NB4 (cell line): ENCODE measurements around the gene ZNF81.
"Not testable (repeated sequence)": the region's sequence is repeated elsewhere in the genome, so short reads cannot be mapped to it uniquely, and the experiment has no call there.

ENCODE experiments used
- DNase-seq: peaks from one replicate; pipeline ENCODE4 v3.0.0; 2010; ENCODE audit warnings: low read depth
- H3K4me3 ChIP-seq: one replicate; pipeline ENCODE4 v1.5.1; 2011; ENCODE audit warnings: mild to moderate bottlenecking, low read depth, low read length, moderate library complexity
- CTCF ChIP-seq: IDR thresholded peaks from one replicate; pipeline ENCODE4 v1.5.1; 2012; ENCODE audit warnings: low read depth, low read length
- MYC ChIP-seq: IDR thresholded peaks from 2 replicates; pipeline ENCODE4 v1.6.1; 2011; ENCODE audit warnings: low read depth, low read length
- POLR2A ChIP-seq: IDR thresholded peaks from 2 replicates; pipeline ENCODE4 v1.6.1; 2011; ENCODE audit warnings: mild to moderate bottlenecking; ENCODE audit not compliant: insufficient read length; ENCODE audit errors: extremely low read depth
- TF ChIP-seq, protein P1 (sequence below): IDR thresholded peaks from 2 replicates; pipeline ENCODE4 v1.6.1; 2011; ENCODE audit warnings: low read depth, low read length

Gene ZNF81

GRCh38 chrX:47836164-47837072, at the start of gene ZNF81:
Gene ZNF81, plus strand, starts transcription at chrX:47836902. Its CDS starts 9,366 bp downstream, at chrX:47846268.
- H3K4me3 ChIP-seq, result peak within 1 kb of the TSS; percentile 90
- peak; percentile 96 for TF ChIP-seq MYC
- TF ChIP-seq, protein P1, sequence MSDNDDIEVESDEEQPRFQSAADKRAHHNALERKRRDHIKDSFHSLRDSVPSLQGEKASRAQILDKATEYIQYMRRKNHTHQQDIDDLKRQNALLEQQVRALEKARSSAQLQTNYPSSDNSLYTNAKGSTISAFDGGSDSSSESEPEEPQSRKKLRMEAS, result peak; percentile 89
- no peak for TF ChIP-seq CTCF
- peak; percentile 64 for TF ChIP-seq POLR2A
- peak; percentile 96 for DNase-seq

GRCh38 chrX:47796433-47796906, 40.2 kb upstream of the ZNF81 start:
- DNase-seq, result no peak
- TF ChIP-seq CTCF (no peak), POLR2A (no peak), MYC (no peak)
- TF ChIP-seq, protein P1, result no peak
- no peak overlapping the region for H3K4me3 ChIP-seq

- TF ChIP-seq POLR2A, result no peak
- no peak for DNase-seq
- no peak overlapping the region for H3K4me3 ChIP-seq
Observed at GRCh38 chrX:47797084-47797483, 39.6 kb upstream of the ZNF81 start.

DNA sequence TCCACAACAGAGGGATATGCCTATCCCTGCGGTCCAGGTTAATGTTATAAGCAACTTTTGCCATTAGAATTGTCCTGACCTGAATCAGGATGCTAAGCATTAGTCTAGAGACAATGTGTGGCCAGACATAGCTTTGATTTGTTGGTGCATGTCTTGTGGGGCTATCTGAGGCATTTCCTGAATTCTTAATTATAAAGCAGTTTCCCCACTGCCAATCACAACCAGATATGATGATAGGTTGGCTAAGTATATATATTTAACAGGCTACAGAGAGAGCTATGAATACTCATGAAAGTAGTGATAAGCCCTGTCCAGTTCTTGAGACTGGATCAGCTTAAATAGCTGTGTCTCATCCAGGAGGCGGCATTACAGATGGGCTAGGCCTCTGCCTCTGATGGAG, 37.8 kb upstream of the ZNF81 start:
- TF ChIP-seq MYC, result no peak
- TF ChIP-seq POLR2A, result no peak
- no peak for TF ChIP-seq CTCF
- TF ChIP-seq, protein P1, result no peak

GRCh38 chrX:47802589-47802988, 34.1 kb upstream of the ZNF81 start:
- peak; percentile 11 for DNase-seq
- H3K4me3 ChIP-seq, result no peak overlapping the region
- TF ChIP-seq CTCF, result no peak
- no peak for TF ChIP-seq POLR2A
- TF ChIP-seq, protein P1, result no peak
- TF ChIP-seq MYC, result no peak

More for the DNA sequence above, 37.8 kb upstream of the ZNF81 start:
- no peak for DNase-seq
- no peak overlapping the region for H3K4me3 ChIP-seq

- H3K4me3 ChIP-seq, DNase-seq: not testable (repeated sequence)
Observed at GRCh38 chrX:47803103-47803502, 33.6 kb upstream of the ZNF81 start.

DNA sequence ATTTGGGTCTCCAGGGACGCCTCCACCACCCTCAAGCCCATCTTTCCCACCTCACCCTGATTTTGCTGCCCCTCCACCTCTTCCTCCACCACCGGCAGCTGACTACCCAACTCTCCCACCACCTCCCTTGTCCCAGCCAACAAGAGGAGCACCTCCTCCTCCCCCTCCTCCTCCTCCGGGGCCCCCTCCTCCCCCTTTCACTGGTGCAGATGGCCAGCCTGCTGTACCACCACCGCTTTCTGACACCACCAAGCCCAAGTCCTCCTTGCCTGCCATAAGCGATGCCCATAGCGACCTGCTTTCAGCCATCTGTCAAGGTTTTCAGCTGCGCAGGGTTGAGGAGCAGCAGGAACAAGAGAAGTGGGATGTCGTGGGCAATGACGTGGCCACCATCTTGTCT, 32.4 kb upstream of the ZNF81 start:
- TF ChIP-seq, protein P1, result no peak
- TF ChIP-seq CTCF (no peak), POLR2A (no peak), MYC (no peak)
- no peak overlapping the region for H3K4me3 ChIP-seq
- DNase-seq, result no peak

DNA sequence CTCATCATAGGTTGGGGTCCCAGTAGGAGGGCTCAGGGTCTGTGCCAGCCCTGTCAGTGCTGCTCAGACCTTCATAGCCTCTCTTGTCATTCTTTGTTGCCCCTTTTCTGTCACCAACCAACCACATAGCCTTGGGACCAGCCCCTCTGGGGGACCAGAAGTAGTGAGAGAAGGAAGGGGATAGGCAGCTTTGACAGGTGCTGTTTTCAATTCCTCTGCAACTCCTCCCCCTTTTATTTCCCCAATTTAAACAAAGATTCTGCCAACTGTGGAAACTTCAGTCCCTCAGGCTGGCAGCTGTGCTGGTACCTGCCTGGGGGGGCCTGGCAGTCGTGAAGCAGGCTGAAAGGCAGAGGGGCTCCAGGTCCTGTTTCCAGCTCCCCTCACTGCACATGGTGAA, 30.9 kb upstream of the ZNF81 start:
- DNase-seq, result not testable (repeated sequence)

GRCh38 chrX:47806415-47807271, 30.1 kb upstream of the ZNF81 start:
- H3K4me3 ChIP-seq, DNase-seq: not testable (repeated sequence)

More for the DNA sequence above, 30.9 kb upstream of the ZNF81 start:
- not testable (repeated sequence) for H3K4me3 ChIP-seq
